ENCODE measurements around the gene POLR2J. TPM values are rescaled to one million over a fixed set of nuclear protein-coding genes. Genes with fewer than 3 reads are reported as not detected.
A peak's percentile ranks its signal among the peaks of the same experiment; 100 is the strongest.

Gene POLR2J
- total RNA-seq, 1 experiment from 2014 or later: 29.4 TPM

- intact Hi-C loops (cut with micrococcal nuclease; ENCODE audit: unreplicated experiment): no loop called here
- TF ChIP-seq, protein P1, sequence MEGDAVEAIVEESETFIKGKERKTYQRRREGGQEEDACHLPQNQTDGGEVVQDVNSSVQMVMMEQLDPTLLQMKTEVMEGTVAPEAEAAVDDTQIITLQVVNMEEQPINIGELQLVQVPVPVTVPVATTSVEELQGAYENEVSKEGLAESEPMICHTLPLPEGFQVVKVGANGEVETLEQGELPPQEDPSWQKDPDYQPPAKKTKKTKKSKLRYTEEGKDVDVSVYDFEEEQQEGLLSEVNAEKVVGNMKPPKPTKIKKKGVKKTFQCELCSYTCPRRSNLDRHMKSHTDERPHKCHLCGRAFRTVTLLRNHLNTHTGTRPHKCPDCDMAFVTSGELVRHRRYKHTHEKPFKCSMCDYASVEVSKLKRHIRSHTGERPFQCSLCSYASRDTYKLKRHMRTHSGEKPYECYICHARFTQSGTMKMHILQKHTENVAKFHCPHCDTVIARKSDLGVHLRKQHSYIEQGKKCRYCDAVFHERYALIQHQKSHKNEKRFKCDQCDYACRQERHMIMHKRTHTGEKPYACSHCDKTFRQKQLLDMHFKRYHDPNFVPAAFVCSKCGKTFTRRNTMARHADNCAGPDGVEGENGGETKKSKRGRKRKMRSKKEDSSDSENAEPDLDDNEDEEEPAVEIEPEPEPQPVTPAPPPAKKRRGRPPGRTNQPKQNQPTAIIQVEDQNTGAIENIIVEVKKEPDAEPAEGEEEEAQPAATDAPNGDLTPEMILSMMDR (IDR thresholded peaks at IDR 0.05; ENCODE audit: unreplicated experiment): no peak
- H3K36me3 Mint-ChIP-seq (ENCODE audit: insufficient read depth, unreplicated experiment): peaks cover 20% of the 10 kb centered on the region
- H3K9me3 Mint-ChIP-seq (ENCODE audit: low read depth, unreplicated experiment): no peaks in the 10 kb centered on the region
- BruUV-seq (replicated peaks): no TSS peak
- H3K27me3 Mint-ChIP-seq (ENCODE audit: unreplicated experiment): no peaks in the 10 kb centered on the region
- no peak for DNase-seq
- CTCF ChIA-PET: no interaction called here
- peak overlapping the region; percentile 66 for H3K4me3 Mint-ChIP-seq (ENCODE audit: low read depth, unreplicated experiment)
- H3K27ac Mint-ChIP-seq (ENCODE audit: unreplicated experiment): no peak overlapping the region
- peaks cover 8% of the 10 kb centered on the region for H3K4me1 Mint-ChIP-seq (ENCODE audit: low read depth, unreplicated experiment)
Observed at GRCh38 chr7:102432442-102433218, 46.1 kb downstream of the POLR2J start.

- BruUV-seq (replicated peaks): no TSS peak
- DNase-seq: no peak
- intact Hi-C loops (cut with micrococcal nuclease; ENCODE audit: unreplicated experiment): no loop called here
- H3K36me3 Mint-ChIP-seq (ENCODE audit: insufficient read depth, unreplicated experiment): peaks cover 20% of the 10 kb centered on the region
- H3K4me1 Mint-ChIP-seq (ENCODE audit: low read depth, unreplicated experiment): peaks cover 8% of the 10 kb centered on the region
- TF ChIP-seq, protein P1 (IDR thresholded peaks at IDR 0.05; ENCODE audit: unreplicated experiment): no peak
- no peaks in the 10 kb centered on the region for H3K9me3 Mint-ChIP-seq (ENCODE audit: low read depth, unreplicated experiment)
- H3K27ac Mint-ChIP-seq (ENCODE audit: unreplicated experiment): no peak overlapping the region
- CTCF ChIA-PET: no interaction called here
- H3K4me3 Mint-ChIP-seq (ENCODE audit: low read depth, unreplicated experiment): no peak overlapping the region
- H3K27me3 Mint-ChIP-seq (ENCODE audit: unreplicated experiment): no peaks in the 10 kb centered on the region
Observed at GRCh38 chr7:102431617-102432298, 47.0 kb downstream of the POLR2J start.

- no peak for DNase-seq
- CTCF ChIA-PET: no interaction called here
- Mint-ChIP-seq H3K4me3 (ENCODE audit: low read depth, unreplicated experiment) (no peak overlapping the region), H3K4me1 (ENCODE audit: low read depth, unreplicated experiment) (peaks cover 2% of the 10 kb centered on the region), H3K9me3 (ENCODE audit: low read depth, unreplicated experiment) (no peaks in the 10 kb centered on the region), H3K27ac (ENCODE audit: unreplicated experiment) (no peak overlapping the region), H3K36me3 (ENCODE audit: insufficient read depth, unreplicated experiment) (peaks cover 20% of the 10 kb centered on the region), H3K27me3 (ENCODE audit: unreplicated experiment) (no peaks in the 10 kb centered on the region)
- intact Hi-C loops (cut with micrococcal nuclease; ENCODE audit: unreplicated experiment): no loop called here
- TF ChIP-seq, protein P1 (IDR thresholded peaks at IDR 0.05; ENCODE audit: unreplicated experiment): no peak
- BruUV-seq (replicated peaks): no TSS peak
Observed at GRCh38 chr7:102429141-102429899, 49.4 kb downstream of the POLR2J start.

- Mint-ChIP-seq H3K9me3 (ENCODE audit: low read depth, unreplicated experiment) (no peaks in the 10 kb centered on the region), H3K27ac (ENCODE audit: unreplicated experiment) (no peak overlapping the region), H3K4me1 (ENCODE audit: low read depth, unreplicated experiment) (no peaks in the 10 kb centered on the region), H3K27me3 (ENCODE audit: unreplicated experiment) (no peaks in the 10 kb centered on the region), H3K4me3 (ENCODE audit: low read depth, unreplicated experiment) (no peak overlapping the region), H3K36me3 (ENCODE audit: insufficient read depth, unreplicated experiment) (peaks cover 14% of the 10 kb centered on the region)
- BruUV-seq (replicated peaks): no TSS peak
- TF ChIP-seq, protein P1 (IDR thresholded peaks at IDR 0.05; ENCODE audit: unreplicated experiment): no peak
- DNase-seq: no peak
- intact Hi-C loops (cut with micrococcal nuclease; ENCODE audit: unreplicated experiment): no loop called here
- CTCF ChIA-PET: no interaction called here
Observed at GRCh38 chr7:102427019-102427405, 51.7 kb downstream of the POLR2J start.
